Measurements from ENCODE around the gene VAV2.

Gene VAV2

GRCh38 chr9:133869674-133870405, 122.3 kb downstream of the VAV2 start:
- in situ Hi-C loops (cut with HindIII; ENCODE audit: low pct_unique_long_range_greater_than_20kb, low sequenced_read_pairs): no loop called here
- DNase-seq (ENCODE audit: low read depth in 1 of 2, low spot score in 1 of 2): no peak
- TF ChIP-seq JUND (IDR thresholded peaks at IDR 0.05; ENCODE audit: low read depth): no peak

GRCh38 chr9:133868203-133868602, 123.9 kb downstream of the VAV2 start:
- no peak for TF ChIP-seq JUND (IDR thresholded peaks at IDR 0.05; ENCODE audit: low read depth)
- DNase-seq (ENCODE audit: low read depth in 1 of 2, low spot score in 1 of 2): no peak
- in situ Hi-C loops (cut with HindIII; ENCODE audit: low pct_unique_long_range_greater_than_20kb, low sequenced_read_pairs): no loop called here

- no peak for TF ChIP-seq JUND (IDR thresholded peaks at IDR 0.05; ENCODE audit: low read depth)
- in situ Hi-C loops (cut with HindIII; ENCODE audit: low pct_unique_long_range_greater_than_20kb, low sequenced_read_pairs): no loop called here
- DNase-seq (ENCODE audit: low read depth in 1 of 2, low spot score in 1 of 2): no peak
Measured at GRCh38 chr9:133866946-133867345, 125.2 kb downstream of the VAV2 start.

GRCh38 chr9:133864011-133864410, 128.1 kb downstream of the VAV2 start:
- peak; percentile 61 to 85 for DNase-seq (ENCODE audit: low read depth in 1 of 2, low spot score in 1 of 2)
- in situ Hi-C loops (cut with HindIII; ENCODE audit: low pct_unique_long_range_greater_than_20kb, low sequenced_read_pairs): no loop called here
- TF ChIP-seq JUND (IDR thresholded peaks at IDR 0.05; ENCODE audit: low read depth): no peak

GRCh38 chr9:133863257-133863592, 128.9 kb downstream of the VAV2 start:
- TF ChIP-seq JUND (IDR thresholded peaks at IDR 0.05; ENCODE audit: low read depth): no peak
- in situ Hi-C loops (cut with HindIII; ENCODE audit: low pct_unique_long_range_greater_than_20kb, low sequenced_read_pairs): no loop called here
- DNase-seq (ENCODE audit: low read depth in 1 of 2, low spot score in 1 of 2): peak in 1 of 2 experiments; percentile 65

GRCh38 chr9:133862585-133863256, 129.4 kb downstream of the VAV2 start:
- in situ Hi-C loops (cut with HindIII; ENCODE audit: low pct_unique_long_range_greater_than_20kb, low sequenced_read_pairs): no loop called here
- no peak for DNase-seq (ENCODE audit: low read depth in 1 of 2, low spot score in 1 of 2)
- TF ChIP-seq JUND (IDR thresholded peaks at IDR 0.05; ENCODE audit: low read depth): no peak

- DNase-seq (ENCODE audit: low read depth in 1 of 2, low spot score in 1 of 2): no peak
- in situ Hi-C loops (cut with HindIII; ENCODE audit: low pct_unique_long_range_greater_than_20kb, low sequenced_read_pairs): no loop called here
- TF ChIP-seq JUND (IDR thresholded peaks at IDR 0.05; ENCODE audit: low read depth): no peak
Measured at GRCh38 chr9:133861692-133862091, 130.4 kb downstream of the VAV2 start.

GRCh38 chr9:133861086-133861485, 131.0 kb downstream of the VAV2 start:
- in situ Hi-C loops (cut with HindIII; ENCODE audit: low pct_unique_long_range_greater_than_20kb, low sequenced_read_pairs): no loop called here
- no peak for TF ChIP-seq JUND (IDR thresholded peaks at IDR 0.05; ENCODE audit: low read depth)
- no peak for DNase-seq (ENCODE audit: low read depth in 1 of 2, low spot score in 1 of 2)

- no peak for DNase-seq (ENCODE audit: low read depth in 1 of 2, low spot score in 1 of 2)
- in situ Hi-C loops (cut with HindIII; ENCODE audit: low pct_unique_long_range_greater_than_20kb, low sequenced_read_pairs): no loop called here
- no peak for TF ChIP-seq JUND (IDR thresholded peaks at IDR 0.05; ENCODE audit: low read depth)
Measured at GRCh38 chr9:133858771-133859170, 133.4 kb downstream of the VAV2 start.

GRCh38 chr9:133857639-133858038, 134.5 kb downstream of the VAV2 start:
- DNase-seq (ENCODE audit: low read depth in 1 of 2, low spot score in 1 of 2): no peak
- TF ChIP-seq JUND (IDR thresholded peaks at IDR 0.05; ENCODE audit: low read depth): no peak
- in situ Hi-C loops (cut with HindIII; ENCODE audit: low pct_unique_long_range_greater_than_20kb, low sequenced_read_pairs): no loop called here

GRCh38 chr9:133856798-133857197, 135.3 kb downstream of the VAV2 start:
- in situ Hi-C loops (cut with HindIII; ENCODE audit: low pct_unique_long_range_greater_than_20kb, low sequenced_read_pairs): no loop called here

GRCh38 chr9:133855802-133856521, 136.2 kb downstream of the VAV2 start:
- no peak for TF ChIP-seq JUND (IDR thresholded peaks at IDR 0.05; ENCODE audit: low read depth)
- no peak for DNase-seq (ENCODE audit: low read depth in 1 of 2, low spot score in 1 of 2)
- in situ Hi-C loops (cut with HindIII; ENCODE audit: low pct_unique_long_range_greater_than_20kb, low sequenced_read_pairs): no loop called here

More at GRCh38 chr9:133856798-133857197, 135.3 kb downstream of the VAV2 start:
- TF ChIP-seq JUND (IDR thresholded peaks at IDR 0.05; ENCODE audit: low read depth): no peak
- DNase-seq (ENCODE audit: low read depth in 1 of 2, low spot score in 1 of 2): no peak

GRCh38 chr9:133855371-133855770, 136.8 kb downstream of the VAV2 start:
- no peak for DNase-seq (ENCODE audit: low read depth in 1 of 2, low spot score in 1 of 2)
- in situ Hi-C loops (cut with HindIII; ENCODE audit: low pct_unique_long_range_greater_than_20kb, low sequenced_read_pairs): no loop called here
- no peak for TF ChIP-seq JUND (IDR thresholded peaks at IDR 0.05; ENCODE audit: low read depth)
